ENCODE data around the gene SYT6.

DNA sequence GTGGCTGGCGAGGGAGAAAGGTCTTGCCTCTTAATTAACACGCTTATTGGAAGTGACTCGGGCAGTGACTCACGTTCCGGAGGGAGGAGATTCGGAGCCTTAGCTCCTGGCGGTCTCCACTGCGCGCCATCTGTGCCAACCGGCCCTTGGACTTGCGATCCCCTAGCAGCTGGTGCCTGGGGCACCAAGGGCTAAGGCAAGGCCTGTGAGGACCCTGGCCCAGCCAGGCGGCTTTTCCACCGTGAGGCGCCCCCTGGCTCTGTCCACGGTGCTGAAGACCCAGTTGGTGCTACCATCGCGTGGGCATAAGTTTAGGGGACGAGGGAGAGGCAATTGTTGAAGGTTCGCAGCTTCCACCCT is 1.3 kb upstream of the SYT6 start:
- TF ChIP-seq CTCF (IDR thresholded peaks at IDR 0.05) (no peak), POLR2A (IDR thresholded peaks at IDR 0.05) (no peak), POLR2AphosphoS5 (IDR thresholded peaks at IDR 0.05) (no peak)

All from gastroesophageal sphincter (tissue), 3 donors.